IMR-90 (cell line): Measurements from ENCODE around the gene ADPRS. TPM values are rescaled to one million over a fixed set of nuclear protein-coding genes. Genes with fewer than 3 reads are reported as not detected.
A peak's percentile ranks its signal among the peaks of the same experiment; 100 is the strongest.

ENCODE experiments used
- ATAC-seq: fragments of 200-7000 bp; cut with Tn5 transposase; 2 replicates; pipeline ENCODE4 v1.9.1; 2020; ENCODE audit warnings: low read depth, mild to moderate bottlenecking, moderate library complexity
- BruUV-seq: library from RNA; stranded (reverse); fragments of 400-500 nt; replicated peaks from 2 replicates; lab custom pipeline; 2021; lab: Mats Ljungman, UMichigan
- CTCF ChIA-PET: fragments of 300-600 bp; formaldehyde crosslinking; extraction: SDS; loops from one replicate; lab custom pipeline; 2021; ENCODE audit warnings: antibody characterized with exemption; lab: Yijun Ruan, JAX
- POLR2A ChIA-PET: fragments of 300-600 bp; sonication (Branson Sonifier 250); formaldehyde crosslinking; loops from one replicate; lab custom pipeline; 2022; ENCODE audit warnings: antibody characterized with exemption; ENCODE audit not compliant: unreplicated experiment; lab: Charles Lee
- DNase-seq: peaks from one replicate; pipeline ENCODE4 v3.0.0; 2013
- H2AFZ ChIP-seq: replicated peaks from 2 replicates; pipeline ENCODE3; 2013; ENCODE audit warnings: low read length, mild to moderate bottlenecking; ENCODE audit not compliant: poor library complexity
- H2AK5ac ChIP-seq: 2 replicates; pipeline ENCODE4 v1.6.1; 2013; ENCODE audit warnings: low read depth, low read length, inconsistent platforms
- H2AK9ac ChIP-seq: replicated peaks from 2 replicates; pipeline ENCODE3; 2013; ENCODE audit warnings: mild to moderate bottlenecking, low read depth, low read length, moderate library complexity; ENCODE audit not compliant: poor library complexity
- H2BK120ac ChIP-seq: 2 replicates; pipeline ENCODE4 v1.6.1; 2013; ENCODE audit warnings: low read depth, low read length, inconsistent platforms
- H2BK15ac ChIP-seq: 3 replicates; pipeline ENCODE4 v1.6.1; 2013; ENCODE audit warnings: low read depth, low read length, inconsistent platforms
- H2BK20ac ChIP-seq: 2 replicates; pipeline ENCODE4 v1.6.1; 2013; ENCODE audit warnings: low read depth, mild to moderate bottlenecking, inconsistent platforms, low read length, moderate library complexity
- H2BK5ac ChIP-seq: 2 replicates; pipeline ENCODE4 v1.6.1; 2013; ENCODE audit warnings: mild to moderate bottlenecking, low read depth, low read length, inconsistent platforms; ENCODE audit not compliant: poor library complexity, severe bottlenecking
- H3K14ac ChIP-seq: replicated peaks from 2 replicates; pipeline ENCODE4 v1.6.1; 2013; ENCODE audit warnings: low read depth, low read length, inconsistent platforms
- H3K18ac ChIP-seq: 2 replicates; pipeline ENCODE4 v1.6.1; 2013; ENCODE audit warnings: low read depth, low read length, control low read depth
- H3K23ac ChIP-seq: 2 replicates; pipeline ENCODE4 v1.6.1; 2013; ENCODE audit warnings: low read depth, low read length, inconsistent platforms
- H3K27ac ChIP-seq: 2 replicates; pipeline ENCODE4 v1.5.1; 2013; ENCODE audit warnings: mild to moderate bottlenecking, control low read depth, low read length; ENCODE audit not compliant: insufficient read depth
- H3K27me3 ChIP-seq: 2 replicates; pipeline ENCODE4 v1.6.1; 2013; ENCODE audit warnings: low read length; ENCODE audit not compliant: control insufficient read depth, insufficient read depth
- H3K36me3 ChIP-seq: 2 replicates; pipeline ENCODE4 v1.6.1; 2013; ENCODE audit warnings: low read length, mixed read lengths; ENCODE audit not compliant: control insufficient read depth, insufficient read depth
- H3K4ac ChIP-seq: 2 replicates; pipeline ENCODE4 v1.6.1; 2013; ENCODE audit warnings: low read depth, low read length, inconsistent platforms
- H3K4me1 ChIP-seq: 2 replicates; pipeline ENCODE4 v1.6.1; 2013; ENCODE audit warnings: low read length, mixed read lengths; ENCODE audit not compliant: control insufficient read depth, insufficient read depth
- H3K4me2 ChIP-seq: 2 replicates; pipeline ENCODE4 v1.6.1; 2013; ENCODE audit warnings: low read depth, mild to moderate bottlenecking, control low read depth, low read length, moderate library complexity
- H3K4me3 ChIP-seq: 2 replicates; pipeline ENCODE4 v1.5.1; 2013; ENCODE audit warnings: low read depth, mild to moderate bottlenecking, control low read depth, low read length, moderate library complexity; ENCODE audit not compliant: insufficient read depth
- H3K56ac ChIP-seq: 2 replicates; pipeline ENCODE4 v1.6.1; 2013; ENCODE audit warnings: low read length, inconsistent platforms; ENCODE audit not compliant: insufficient read depth; ENCODE audit errors: extremely low read depth
- H3K79me1 ChIP-seq, 2 experiments: 2 replicates each; pipeline ENCODE4 v1.6.1; 2013; ENCODE audit warnings: low read length in 2 of 2, inconsistent platforms in 1 of 2, low read depth in 1 of 2
- H3K9ac ChIP-seq: 2 replicates; pipeline ENCODE4 v1.6.1; 2013; ENCODE audit warnings: low read depth, low read length, control low read depth
- H3K9me1 ChIP-seq: 2 replicates; pipeline ENCODE4 v1.6.1; 2013; ENCODE audit warnings: low read length, inconsistent platforms; ENCODE audit not compliant: insufficient read depth
- H3K9me3 ChIP-seq: 2 replicates; pipeline ENCODE4 v1.6.1; 2013; ENCODE audit warnings: low read length; ENCODE audit not compliant: control insufficient read depth, insufficient read depth
- H4K20me1 ChIP-seq: 2 replicates; pipeline ENCODE4 v1.6.1; 2013; ENCODE audit warnings: low read length, inconsistent platforms; ENCODE audit not compliant: insufficient read depth
- H4K5ac ChIP-seq: 2 replicates; pipeline ENCODE4 v1.6.1; 2013; ENCODE audit warnings: mild to moderate bottlenecking, low read depth, low read length, control low read depth
- H4K8ac ChIP-seq, 2 experiments: 2 replicates each; pipeline ENCODE4 v1.6.1; 2013; ENCODE audit warnings: low read depth in 2 of 2, low read length in 2 of 2, control low read depth in 1 of 2, inconsistent platforms in 1 of 2
- H4K91ac ChIP-seq: 2 replicates; pipeline ENCODE4 v1.6.1; 2013; ENCODE audit warnings: low read depth, low read length, inconsistent platforms; ENCODE audit not compliant: insufficient read depth
- CEBPB ChIP-seq: IDR thresholded peaks from 2 replicates; pipeline ENCODE4 v1.6.1; 2012; ENCODE audit warnings: low read depth, low read length, improper control_type of control experiment
- CHD1 ChIP-seq: IDR thresholded peaks from 2 replicates; pipeline ENCODE4 v1.6.1; 2012; ENCODE audit warnings: low read depth, low read length, improper control_type of control experiment
- FOS ChIP-seq: fragments of 150-350 bp; IDR thresholded peaks from 2 replicates; pipeline ENCODE4 v1.6.1; 2016; ENCODE audit warnings: low read depth, low read length
- MAFK ChIP-seq: IDR thresholded peaks from 2 replicates; pipeline ENCODE4 v1.6.1; 2012; ENCODE audit warnings: low read depth, low read length, improper control_type of control experiment
- MAZ ChIP-seq: IDR thresholded peaks from 2 replicates; pipeline ENCODE4 v1.6.1; 2012; ENCODE audit warnings: low read depth, mild to moderate bottlenecking, low read length, improper control_type of control experiment, moderate library complexity, borderline replicate concordance
- MXI1 ChIP-seq: IDR thresholded peaks from 2 replicates; pipeline ENCODE4 v1.6.1; 2012; ENCODE audit warnings: low read depth, mild to moderate bottlenecking, low read length, moderate library complexity, borderline replicate concordance
- NFE2L2 ChIP-seq: fragments of 150-350 bp; IDR thresholded peaks from 2 replicates; pipeline ENCODE4 v1.6.1; 2016; ENCODE audit warnings: low read depth, mild to moderate bottlenecking, low read length
- POLR2A ChIP-seq: IDR thresholded peaks from 2 replicates; pipeline ENCODE4 v1.6.1; 2012; ENCODE audit warnings: mild to moderate bottlenecking, low read depth, low read length
- RAD21 ChIP-seq: IDR thresholded peaks from 2 replicates; pipeline ENCODE4 v1.6.1; 2012; ENCODE audit warnings: low read length, improper control_type of control experiment
- RCOR1 ChIP-seq: IDR thresholded peaks from 2 replicates; pipeline ENCODE4 v1.6.1; 2012; ENCODE audit warnings: mild to moderate bottlenecking, low read length, improper control_type of control experiment; ENCODE audit not compliant: insufficient replicate concordance
- RFX5 ChIP-seq: IDR thresholded peaks from 2 replicates; pipeline ENCODE4 v1.8.0; 2012; ENCODE audit warnings: low read depth, mild to moderate bottlenecking, low read length, moderate library complexity
- SMC3 ChIP-seq: fragments of 150-350 bp; IDR thresholded peaks from 2 replicates; pipeline ENCODE4 v1.6.1; 2016; ENCODE audit warnings: low read depth, mild to moderate bottlenecking, antibody characterized with exemption, low read length, moderate library complexity
- WGBS, 2 experiments: methylation state at CpG; one replicate each; pipeline versions ENCODE4 v1.1.5 to v1.1.7; 2013; ENCODE audit warnings: missing lambda C conversion rate in 2 of 2; ENCODE audit not compliant: insufficient read length in 1 of 2; ENCODE audit errors: extremely low coverage in 2 of 2; 5-methylcytosine and 5-hydroxymethylcytosine counted together
- dilution Hi-C: fragments of 300-500 bp; cut with HindIII; formaldehyde crosslinking; loops from one replicate; pipeline ENCODE4 v1.14.3; 2018; ENCODE audit warnings: low sequenced_read_pairs; ENCODE audit not compliant: unreplicated experiment
- in situ Hi-C: fragments of 300-500 bp; cut with MboI; formaldehyde crosslinking; loops from 3 replicates; pipeline ENCODE4 v1.14.3; 2019; ENCODE audit warnings: low sequenced_read_pairs, inconsistent platforms, mixed read lengths
- intact Hi-C: fragments of 100-400 bp; cut with micrococcal nuclease; formaldehyde crosslinking; loops from 2 replicates; pipeline ENCODE4 v1.10.0; 2022
- polyA plus RNA-seq, 3 experiments: library from polyadenylated mRNA; depleted of rRNA; stranded (reverse); fragments of >200 nt; gene quantifications; 2 replicates each; pipeline ENCODE4 v1.2.3, GENCODE V29; 2012; ENCODE audit warnings: low replicate concordance in 1 of 3
- total RNA-seq: library from RNA; depleted of rRNA; stranded (reverse); fragments of >200 nt; gene quantifications from 2 replicates; pipeline ENCODE4 v1.2.3, GENCODE V29; 2012
- TF ChIP-seq, protein P1 (sequence below): fragments of 150-350 bp; IDR thresholded peaks from 2 replicates; pipeline ENCODE4 v1.6.1; 2017; ENCODE audit warnings: mild to moderate bottlenecking, antibody characterized with exemption, low read length, low read depth
- TF ChIP-seq, protein P2 (sequence below): conservative IDR thresholded peaks from 2 replicates; pipeline ENCODE4 v1.5.1; 2012; ENCODE audit warnings: mild to moderate bottlenecking, low read depth, low read length, improper control_type of control experiment
- TF ChIP-seq, protein P3 (sequence below): fragments of 150-350 bp; IDR thresholded peaks from 2 replicates; pipeline ENCODE4 v1.6.1; 2016; ENCODE audit warnings: low read depth, mild to moderate bottlenecking, low read length, moderate library complexity, borderline replicate concordance

The ADPRS gene
- total and polyA plus RNA-seq, 2 of the 4 experiments (the other 2 are of a cell fraction), result 31.0 to 37.2 TPM

DNA sequence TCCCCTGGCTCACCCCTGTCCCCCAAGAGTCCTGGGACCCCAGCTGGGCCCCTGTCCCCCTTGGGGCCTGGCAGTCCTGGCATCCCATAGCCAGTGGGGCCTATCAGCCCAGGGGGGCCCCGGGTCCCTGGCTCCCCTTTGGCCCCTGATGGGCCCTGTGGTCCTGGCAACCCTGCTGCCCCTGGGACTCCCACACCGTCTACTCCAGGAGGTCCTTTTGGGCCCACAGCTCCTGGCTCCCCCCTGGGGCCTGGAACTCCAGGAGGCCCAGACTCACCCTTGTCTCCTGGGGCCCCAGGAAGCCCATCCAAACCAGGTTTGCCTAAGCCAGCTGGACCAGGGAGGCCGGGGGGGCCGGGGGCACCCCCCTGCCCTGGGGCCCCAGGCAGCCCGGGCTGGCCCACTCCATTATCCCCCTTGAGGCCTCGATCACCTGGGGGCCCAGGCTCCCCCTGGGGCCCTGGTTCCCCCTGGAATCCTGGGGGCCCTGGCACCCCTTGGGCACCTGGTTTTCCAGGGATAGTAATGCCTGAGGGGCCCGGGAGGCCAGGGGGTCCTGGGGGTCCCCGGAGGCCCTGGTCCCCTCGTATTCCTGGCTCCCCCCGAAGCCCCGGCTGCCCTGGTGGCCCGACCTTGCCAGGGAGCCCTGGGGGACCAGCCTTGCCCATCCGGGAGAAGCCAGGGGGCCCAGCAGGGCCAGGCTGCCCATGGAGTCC is 10.1 kb downstream of the ADPRS start:
- ATAC-seq (no peak), DNase-seq (no peak)
- no peak overlapping the region for H3K14ac ChIP-seq
- H3K27me3 ChIP-seq, result no peaks in the 10 kb centered on the region
- H2AK9ac ChIP-seq, result no peak overlapping the region
- H3K56ac ChIP-seq, result no peak overlapping the region
- H4K20me1 ChIP-seq, result no peaks in the 10 kb centered on the region
- peaks cover 12% of the 10 kb centered on the region; the same call in 1 of the 2 replicates for H3K36me3 ChIP-seq
- no peaks in the 10 kb centered on the region for H3K9me1 ChIP-seq
- WGBS, 2 experiments, result 91% methylated on average over 6 of the region's 13 CpGs; no CpG with 5 or more reads in 1 of the 2 experiments
- no peak overlapping the region for H2BK15ac ChIP-seq
- H2BK20ac ChIP-seq, result no peak overlapping the region
- POLR2A ChIA-PET, result no interaction called here
- H4K8ac ChIP-seq, result no peak overlapping the region
- intact Hi-C loops, result loop anchor here (1.0 kb wide), 5 partner anchors 35 to 322 kb away; no protein-coding TSS in a partner anchor
- in situ Hi-C loops, result no loop called here
- CTCF ChIA-PET, result interaction anchor here (0.6 to 1.7 kb wide), 2 partner anchors 36 to 113 kb away, joined by 4 to 11 read pairs; no protein-coding TSS in a partner anchor
- no peak overlapping the region for H2AK5ac ChIP-seq
- H3K4ac ChIP-seq, result no peak overlapping the region
- no peak overlapping the region for H3K23ac ChIP-seq
- no peak overlapping the region for H2BK120ac ChIP-seq
- H3K9me3 ChIP-seq, result no peaks in the 10 kb centered on the region
- H4K5ac ChIP-seq, result no peak overlapping the region
- H2AFZ ChIP-seq, result peak overlapping the region; percentile 85
- no TSS peak for BruUV-seq
- no peak overlapping the region for H3K4me3 ChIP-seq
- H3K9ac ChIP-seq, result no peak overlapping the region
- H3K18ac ChIP-seq, result no peak overlapping the region
- dilution Hi-C loops, result no loop called here
- H3K4me2 ChIP-seq, result no peak overlapping the region
- no peak overlapping the region for H2BK5ac ChIP-seq
- H3K27ac ChIP-seq, result no peak overlapping the region
- no peaks in the 10 kb centered on the region for H3K79me1 ChIP-seq
- no peaks in the 10 kb centered on the region for H3K4me1 ChIP-seq
- no peak overlapping the region for H4K91ac ChIP-seq
- no peak for TF ChIP-seq SMC3
- TF ChIP-seq RFX5, result no peak
- TF ChIP-seq CHD1, result no peak
- TF ChIP-seq RAD21, result no peak
- no peak for TF ChIP-seq POLR2A
- TF ChIP-seq, protein P1, sequence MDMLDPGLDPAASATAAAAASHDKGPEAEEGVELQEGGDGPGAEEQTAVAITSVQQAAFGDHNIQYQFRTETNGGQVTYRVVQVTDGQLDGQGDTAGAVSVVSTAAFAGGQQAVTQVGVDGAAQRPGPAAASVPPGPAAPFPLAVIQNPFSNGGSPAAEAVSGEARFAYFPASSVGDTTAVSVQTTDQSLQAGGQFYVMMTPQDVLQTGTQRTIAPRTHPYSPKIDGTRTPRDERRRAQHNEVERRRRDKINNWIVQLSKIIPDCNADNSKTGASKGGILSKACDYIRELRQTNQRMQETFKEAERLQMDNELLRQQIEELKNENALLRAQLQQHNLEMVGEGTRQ, result no peak
- no peak for TF ChIP-seq CEBPB
- TF ChIP-seq, protein P2, sequence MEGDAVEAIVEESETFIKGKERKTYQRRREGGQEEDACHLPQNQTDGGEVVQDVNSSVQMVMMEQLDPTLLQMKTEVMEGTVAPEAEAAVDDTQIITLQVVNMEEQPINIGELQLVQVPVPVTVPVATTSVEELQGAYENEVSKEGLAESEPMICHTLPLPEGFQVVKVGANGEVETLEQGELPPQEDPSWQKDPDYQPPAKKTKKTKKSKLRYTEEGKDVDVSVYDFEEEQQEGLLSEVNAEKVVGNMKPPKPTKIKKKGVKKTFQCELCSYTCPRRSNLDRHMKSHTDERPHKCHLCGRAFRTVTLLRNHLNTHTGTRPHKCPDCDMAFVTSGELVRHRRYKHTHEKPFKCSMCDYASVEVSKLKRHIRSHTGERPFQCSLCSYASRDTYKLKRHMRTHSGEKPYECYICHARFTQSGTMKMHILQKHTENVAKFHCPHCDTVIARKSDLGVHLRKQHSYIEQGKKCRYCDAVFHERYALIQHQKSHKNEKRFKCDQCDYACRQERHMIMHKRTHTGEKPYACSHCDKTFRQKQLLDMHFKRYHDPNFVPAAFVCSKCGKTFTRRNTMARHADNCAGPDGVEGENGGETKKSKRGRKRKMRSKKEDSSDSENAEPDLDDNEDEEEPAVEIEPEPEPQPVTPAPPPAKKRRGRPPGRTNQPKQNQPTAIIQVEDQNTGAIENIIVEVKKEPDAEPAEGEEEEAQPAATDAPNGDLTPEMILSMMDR, result no peak
- TF ChIP-seq RCOR1, result no peak
- TF ChIP-seq MAFK, result no peak
- TF ChIP-seq FOS, result no peak
- no peak for TF ChIP-seq MXI1
- no peak for TF ChIP-seq MAZ
- TF ChIP-seq NFE2L2, result no peak
- TF ChIP-seq, protein P3, sequence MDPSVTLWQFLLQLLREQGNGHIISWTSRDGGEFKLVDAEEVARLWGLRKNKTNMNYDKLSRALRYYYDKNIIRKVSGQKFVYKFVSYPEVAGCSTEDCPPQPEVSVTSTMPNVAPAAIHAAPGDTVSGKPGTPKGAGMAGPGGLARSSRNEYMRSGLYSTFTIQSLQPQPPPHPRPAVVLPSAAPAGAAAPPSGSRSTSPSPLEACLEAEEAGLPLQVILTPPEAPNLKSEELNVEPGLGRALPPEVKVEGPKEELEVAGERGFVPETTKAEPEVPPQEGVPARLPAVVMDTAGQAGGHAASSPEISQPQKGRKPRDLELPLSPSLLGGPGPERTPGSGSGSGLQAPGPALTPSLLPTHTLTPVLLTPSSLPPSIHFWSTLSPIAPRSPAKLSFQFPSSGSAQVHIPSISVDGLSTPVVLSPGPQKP, result no peak
